Prostate gland (tissue), 2 donors: ENCODE measurements around the gene ATP5MC3.

Source experiments
- CTCF ChIP-seq, 4 experiments: fragments of 200-600 bp in 2 of 4; fragments of 450-650 bp in 2 of 4; sonication (generic) in 2 of 4; IDR thresholded peaks; 1 replicate in 3 of 4; 2 replicates in 1 of 4; pipeline ENCODE4 v1.5.1; 2016 to 2019; ENCODE audit warnings: antibody characterized with exemption in 4 of 4, mild to moderate bottlenecking in 2 of 4, moderate library complexity in 2 of 4
- POLR2A ChIP-seq: fragments of 450-650 bp; IDR thresholded peaks from one replicate; pipeline ENCODE4 v1.6.1; 2016; ENCODE audit warnings: antibody characterized with exemption, mild to moderate bottlenecking

- no peak for TF ChIP-seq POLR2A
- no peak for TF ChIP-seq CTCF (IDR thresholded peaks at IDR 0.05)
These were observed 5.9 kb upstream of the ATP5MC3 start for GRCh38 chr2:175187378-175187777.
